ENCODE data around the gene NCOA3.
"Not testable (repeated sequence)": the region's sequence is repeated elsewhere in the genome, so short reads cannot be mapped to it uniquely, and the experiment has no call there.

NCOA3 gene

DNA sequence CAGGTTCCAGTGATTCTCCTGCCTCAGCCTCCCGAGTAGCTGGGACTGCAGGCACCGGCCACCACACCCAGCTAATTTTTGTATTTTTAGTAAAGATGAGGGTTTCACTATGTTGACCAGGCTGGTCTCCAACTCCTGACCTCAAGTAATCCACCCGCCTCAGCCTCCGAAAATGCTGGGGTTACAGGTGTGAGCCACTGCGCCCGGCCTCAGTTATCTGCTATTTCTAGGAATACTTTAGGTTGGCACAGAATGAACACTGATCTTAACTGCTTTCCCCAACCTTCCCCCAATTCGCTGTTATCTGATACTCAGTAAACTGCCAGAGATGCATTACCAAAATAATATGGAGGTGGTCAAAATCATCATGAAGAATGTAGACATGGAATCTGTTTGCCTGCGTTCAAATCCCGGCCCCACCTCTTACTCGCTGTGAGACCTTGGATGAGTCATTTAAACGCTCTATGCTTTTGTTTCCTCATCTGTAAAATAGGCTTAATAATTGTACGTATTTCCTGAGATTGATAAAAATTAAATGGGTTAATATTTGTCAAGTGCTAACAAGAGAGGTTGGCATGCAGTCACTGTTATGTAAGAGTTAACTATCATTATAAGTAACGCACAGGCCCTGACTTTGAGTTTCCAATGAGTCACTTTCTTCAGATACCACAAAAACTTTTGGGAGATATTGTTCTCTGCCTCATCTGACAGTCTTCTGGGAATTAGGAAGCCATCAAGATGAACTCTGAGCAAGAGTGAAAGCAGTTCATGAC is 44.5 kb upstream of the NCOA3 start:
- TF ChIP-seq, protein P1, sequence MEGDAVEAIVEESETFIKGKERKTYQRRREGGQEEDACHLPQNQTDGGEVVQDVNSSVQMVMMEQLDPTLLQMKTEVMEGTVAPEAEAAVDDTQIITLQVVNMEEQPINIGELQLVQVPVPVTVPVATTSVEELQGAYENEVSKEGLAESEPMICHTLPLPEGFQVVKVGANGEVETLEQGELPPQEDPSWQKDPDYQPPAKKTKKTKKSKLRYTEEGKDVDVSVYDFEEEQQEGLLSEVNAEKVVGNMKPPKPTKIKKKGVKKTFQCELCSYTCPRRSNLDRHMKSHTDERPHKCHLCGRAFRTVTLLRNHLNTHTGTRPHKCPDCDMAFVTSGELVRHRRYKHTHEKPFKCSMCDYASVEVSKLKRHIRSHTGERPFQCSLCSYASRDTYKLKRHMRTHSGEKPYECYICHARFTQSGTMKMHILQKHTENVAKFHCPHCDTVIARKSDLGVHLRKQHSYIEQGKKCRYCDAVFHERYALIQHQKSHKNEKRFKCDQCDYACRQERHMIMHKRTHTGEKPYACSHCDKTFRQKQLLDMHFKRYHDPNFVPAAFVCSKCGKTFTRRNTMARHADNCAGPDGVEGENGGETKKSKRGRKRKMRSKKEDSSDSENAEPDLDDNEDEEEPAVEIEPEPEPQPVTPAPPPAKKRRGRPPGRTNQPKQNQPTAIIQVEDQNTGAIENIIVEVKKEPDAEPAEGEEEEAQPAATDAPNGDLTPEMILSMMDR (IDR thresholded peaks at IDR 0.05; ENCODE audit: extremely low read depth, missing control alignments): no peak
- DNase-seq (ENCODE audit: low spot score): no peak

GRCh38 chr20:47458280-47459050 is 43.2 kb upstream of the NCOA3 start:
- not testable (repeated sequence) for DNase-seq (ENCODE audit: low spot score)

DNA sequence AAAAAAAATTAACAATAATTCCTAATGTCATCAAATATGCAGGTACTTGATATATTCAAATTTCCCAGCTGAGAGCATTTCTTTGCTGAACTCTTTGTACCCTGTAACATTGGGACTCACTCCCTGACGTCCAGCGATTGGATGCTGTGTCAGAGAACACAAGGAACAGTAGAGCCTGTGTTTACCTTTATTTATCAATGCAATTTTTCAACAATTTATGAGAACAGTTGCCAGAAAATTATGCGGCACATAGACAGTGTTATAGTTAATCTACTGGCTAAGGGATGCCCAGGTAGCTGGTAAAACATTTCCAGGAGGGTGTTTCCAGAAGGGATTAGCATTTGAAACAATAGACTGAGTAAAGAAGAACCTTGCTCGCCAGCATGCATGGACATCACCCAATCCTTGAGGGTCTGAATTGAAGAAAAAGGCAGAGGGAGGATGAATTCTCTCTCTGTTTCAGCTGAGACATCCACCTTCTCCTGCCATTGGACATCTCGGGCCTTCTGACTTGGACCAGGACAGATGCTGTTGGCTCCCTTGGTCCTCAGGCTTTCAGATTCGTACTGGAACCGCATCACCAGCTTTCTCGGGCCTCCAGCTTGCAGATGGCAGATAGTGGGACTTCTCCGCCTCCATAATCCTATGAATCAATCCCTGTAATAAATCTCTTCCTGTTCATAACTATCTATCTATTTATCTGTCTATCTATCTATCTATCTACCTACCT is 42.2 kb upstream of the NCOA3 start:
- TF ChIP-seq, protein P1 (IDR thresholded peaks at IDR 0.05; ENCODE audit: extremely low read depth, missing control alignments): no peak
- no peak for DNase-seq (ENCODE audit: low spot score)

DNA sequence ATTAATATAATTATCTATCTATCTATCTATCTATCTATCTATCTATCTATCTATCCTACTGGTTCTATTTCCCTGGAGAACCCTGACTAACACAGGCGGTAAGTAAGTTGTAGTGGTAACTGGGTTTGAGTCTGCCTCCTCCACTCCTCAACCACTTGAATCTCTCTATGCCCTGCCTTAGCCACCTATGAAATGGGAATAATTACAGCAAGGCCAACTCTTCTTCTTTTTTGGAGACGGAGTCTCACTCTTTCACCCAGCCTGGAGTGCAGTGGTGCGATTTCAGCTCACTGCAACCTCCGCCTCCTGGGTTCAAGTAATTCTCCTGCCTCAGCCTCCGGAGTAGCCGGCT is 41.0 kb upstream of the NCOA3 start:
- not testable (repeated sequence) for DNase-seq (ENCODE audit: low spot score)

GRCh38 chr20:47461120-47461685 is 40.5 kb upstream of the NCOA3 start:
- no peak for DNase-seq (ENCODE audit: low spot score)
- TF ChIP-seq, protein P1 (IDR thresholded peaks at IDR 0.05; ENCODE audit: extremely low read depth, missing control alignments): no peak

DNA sequence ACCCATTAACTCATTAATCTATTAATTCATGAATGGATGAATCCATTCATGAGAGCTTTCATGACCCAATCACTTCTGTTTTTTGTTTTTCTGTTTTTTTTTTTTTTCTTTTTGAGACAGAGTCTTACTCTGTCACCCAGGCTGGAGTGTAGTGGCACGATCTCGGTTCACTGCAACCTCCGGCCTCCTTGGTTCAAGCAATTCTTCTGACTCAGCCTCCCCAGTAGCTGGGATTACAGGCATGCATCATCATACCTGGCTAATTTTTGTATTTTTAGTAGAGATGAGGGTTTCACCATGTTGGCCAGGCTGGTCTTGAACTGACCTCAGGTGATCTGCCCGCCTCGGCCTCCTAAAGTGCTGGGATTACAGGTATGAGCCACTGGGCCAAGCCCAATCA is 39.8 kb upstream of the NCOA3 start:
- DNase-seq (ENCODE audit: low spot score): not testable (repeated sequence)

GRCh38 chr20:47464380-47465101 is 37.1 kb upstream of the NCOA3 start:
- no peak for DNase-seq (ENCODE audit: low spot score)
- TF ChIP-seq, protein P1 (IDR thresholded peaks at IDR 0.05; ENCODE audit: extremely low read depth, missing control alignments): no peak

GRCh38 chr20:47465335-47466090 is 36.2 kb upstream of the NCOA3 start:
- TF ChIP-seq, protein P1 (IDR thresholded peaks at IDR 0.05; ENCODE audit: extremely low read depth, missing control alignments): no peak
- DNase-seq (ENCODE audit: low spot score): no peak

All from GM20000 (cell line).